NK-92 (cell line): Measurements from ENCODE around the gene ASPG.

Experiments used
- DNase-seq: peaks from one replicate; lab custom pipeline; 2025; ENCODE audit not compliant: unreplicated experiment; lab: John Stamatoyannopoulos, UW

Gene ASPG

GRCh38 chr14:104116288-104116755 is 30.8 kb downstream of the ASPG start:
- DNase-seq = no peak

DNA sequence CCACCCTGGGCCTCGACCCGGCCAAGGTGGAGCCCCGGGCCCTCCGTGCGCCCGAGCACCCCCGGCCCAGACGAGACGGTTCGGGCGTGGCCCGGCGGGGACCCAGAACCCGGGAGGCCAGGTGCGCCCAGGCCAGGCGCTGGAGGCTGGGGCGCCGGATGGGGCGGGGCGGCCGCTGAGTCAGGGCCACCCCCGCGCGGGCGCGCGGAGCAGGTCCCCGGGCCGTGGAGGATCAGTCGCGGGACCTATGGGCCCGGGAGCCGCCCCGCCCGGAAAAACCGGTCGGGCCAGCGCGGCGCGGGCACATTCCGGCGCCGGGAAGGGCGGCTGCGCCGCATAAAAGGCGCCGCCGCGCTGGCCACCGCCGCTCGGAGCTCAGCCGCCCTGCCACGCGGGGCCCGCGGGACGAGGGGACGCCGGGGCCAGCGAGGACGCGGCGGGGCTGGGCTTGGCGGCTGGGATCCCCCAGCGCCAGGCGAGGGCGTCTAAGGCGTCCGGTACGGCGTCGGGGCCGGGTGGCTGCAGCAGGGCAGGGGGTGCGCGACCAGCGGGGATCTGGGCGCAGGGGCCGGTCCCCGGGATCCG is 31.3 kb downstream of the ASPG start:
- no peak for DNase-seq

DNA sequence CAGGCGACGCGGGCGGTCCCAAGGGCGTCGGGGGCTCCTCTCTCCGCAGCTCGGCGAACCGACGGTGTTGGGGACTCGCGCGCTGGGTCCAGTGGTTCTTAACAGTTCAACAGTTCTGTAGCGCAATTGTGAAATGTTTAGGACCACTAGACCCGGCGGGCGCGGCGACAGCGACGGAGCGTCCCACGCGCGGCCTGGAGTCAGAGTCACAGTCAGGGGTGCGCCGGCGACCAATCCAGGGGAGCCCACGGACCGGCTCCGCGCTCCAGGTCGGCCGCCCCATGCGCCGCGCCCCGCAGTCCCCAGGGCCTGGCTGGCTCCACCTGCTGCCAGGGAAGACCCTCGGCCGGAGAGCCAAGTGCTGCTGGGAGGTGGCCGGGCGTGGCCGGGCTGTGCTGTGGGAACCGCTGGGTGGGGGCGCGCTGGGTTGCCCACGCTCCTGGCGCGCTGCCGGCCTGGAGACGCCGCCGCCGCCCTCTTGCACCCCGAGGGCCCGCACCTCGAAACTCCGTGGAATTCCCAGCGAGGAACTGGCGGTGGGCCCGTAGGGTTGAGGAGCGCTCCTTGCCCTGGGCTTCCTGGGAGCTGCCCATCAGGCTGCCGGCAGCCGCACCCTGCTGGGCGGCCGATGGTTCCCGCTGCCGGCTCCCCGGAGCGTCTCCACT is 32.0 kb downstream of the ASPG start:
- no peak for DNase-seq

DNA sequence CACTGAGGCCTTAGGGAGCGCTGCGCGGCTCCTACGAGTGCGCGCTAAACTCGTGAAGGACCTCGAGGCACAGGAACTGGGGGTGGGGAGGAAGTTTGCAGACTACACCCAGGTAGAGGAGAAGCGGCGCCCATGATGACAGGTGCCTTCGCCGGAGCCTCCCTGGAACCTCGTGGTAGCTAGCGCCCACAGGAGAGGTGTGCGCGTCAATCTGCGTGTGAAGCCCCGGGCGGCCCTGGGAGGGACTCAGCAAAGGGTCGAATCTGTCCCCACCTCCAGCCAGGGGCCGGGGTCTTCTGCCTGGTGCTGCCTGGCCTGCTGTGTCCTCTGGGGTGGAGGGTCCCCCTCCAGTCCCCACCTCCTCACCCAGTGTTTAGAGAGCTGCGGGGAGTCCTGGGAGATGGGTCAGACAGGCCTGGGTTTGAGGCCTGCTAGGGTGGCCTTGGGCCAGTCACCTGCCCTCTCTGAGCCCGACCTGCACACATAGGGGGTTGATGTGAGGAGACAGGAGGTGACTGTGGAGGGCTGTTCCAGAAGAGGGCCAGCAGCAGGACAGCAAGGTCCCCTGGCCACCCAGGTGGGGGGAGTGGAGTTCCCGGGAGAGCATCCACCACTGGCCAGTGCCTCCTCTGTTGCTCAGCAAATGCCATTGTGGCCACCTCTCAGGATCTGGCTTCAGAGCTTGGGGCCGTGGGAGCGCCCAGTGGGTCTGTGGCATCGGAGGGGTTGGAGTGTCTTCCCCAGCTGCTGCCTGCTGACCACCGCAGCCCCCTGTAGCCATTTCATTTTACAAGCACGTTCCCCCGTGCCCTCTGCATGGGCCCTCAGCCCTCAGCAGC is 32.7 kb downstream of the ASPG start:
- DNase-seq = no peak

- no peak for DNase-seq
Measured at GRCh38 chr14:104119119-104119487, 33.6 kb downstream of the ASPG start.

DNA sequence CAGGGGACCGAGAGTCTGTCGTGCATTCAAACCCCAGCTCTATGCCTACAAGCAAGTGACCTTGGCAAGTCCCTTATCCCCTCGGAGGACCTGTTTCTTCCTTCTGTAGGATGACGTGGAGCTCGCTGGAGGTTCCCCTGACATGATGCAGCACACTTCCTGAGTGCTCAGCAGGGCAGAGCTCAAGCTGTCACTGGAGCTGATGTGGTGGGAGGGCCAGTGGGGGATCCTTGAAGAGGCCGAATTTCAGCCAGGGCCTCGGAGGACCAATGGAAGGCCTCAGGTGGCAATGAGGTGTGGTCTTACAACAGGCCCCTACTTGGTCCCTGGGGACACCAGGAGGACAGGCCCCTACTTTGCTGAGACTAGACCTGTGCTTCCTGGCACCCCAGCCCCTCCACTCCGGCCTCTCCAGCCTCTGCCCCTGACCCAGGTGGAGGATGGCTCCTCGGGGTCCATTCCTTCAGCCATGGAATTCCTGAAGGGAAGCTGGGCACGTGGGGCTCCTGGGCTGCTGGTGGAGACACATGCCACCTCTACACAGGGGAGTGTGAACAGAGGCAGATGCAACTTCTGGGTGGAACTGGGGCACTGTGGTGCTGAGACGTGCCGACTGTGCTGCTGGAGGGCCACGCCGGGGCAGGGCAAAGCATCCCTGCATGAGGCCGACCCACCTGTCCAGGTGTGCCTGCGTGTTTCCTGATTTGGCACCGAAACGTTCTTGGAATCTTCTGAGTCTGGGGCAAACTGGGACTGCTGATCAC is 34.2 kb downstream of the ASPG start:
- DNase-seq = no peak

DNA sequence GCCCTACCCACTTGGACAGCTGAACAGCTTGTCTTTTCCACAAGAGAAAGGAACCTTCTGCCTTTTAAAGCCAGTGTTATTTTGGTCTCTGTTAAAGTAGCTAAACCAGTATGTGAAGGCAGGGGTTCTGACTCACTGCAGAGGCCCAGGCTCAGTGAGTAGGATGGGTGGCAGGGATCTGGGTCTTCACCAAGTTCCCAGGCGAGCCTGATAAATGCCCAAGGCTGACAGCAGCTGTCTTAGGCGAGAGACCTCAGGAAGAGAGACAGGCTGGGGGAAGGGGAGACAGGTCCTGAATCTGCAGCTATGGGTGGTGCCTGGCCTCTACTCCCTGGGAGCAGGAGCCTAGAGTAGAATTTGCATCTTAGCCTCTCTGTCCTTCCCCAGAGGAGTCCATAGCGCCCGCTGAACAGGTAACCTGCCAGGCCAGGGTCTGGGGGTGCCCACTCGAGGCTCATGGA is 34.8 kb downstream of the ASPG start:
- DNase-seq = no peak

- no peak for DNase-seq
Measured at GRCh38 chr14:104121142-104121541, 35.6 kb downstream of the ASPG start.

- DNase-seq = no peak
Measured at GRCh38 chr14:104123879-104124278, 38.4 kb downstream of the ASPG start.

DNA sequence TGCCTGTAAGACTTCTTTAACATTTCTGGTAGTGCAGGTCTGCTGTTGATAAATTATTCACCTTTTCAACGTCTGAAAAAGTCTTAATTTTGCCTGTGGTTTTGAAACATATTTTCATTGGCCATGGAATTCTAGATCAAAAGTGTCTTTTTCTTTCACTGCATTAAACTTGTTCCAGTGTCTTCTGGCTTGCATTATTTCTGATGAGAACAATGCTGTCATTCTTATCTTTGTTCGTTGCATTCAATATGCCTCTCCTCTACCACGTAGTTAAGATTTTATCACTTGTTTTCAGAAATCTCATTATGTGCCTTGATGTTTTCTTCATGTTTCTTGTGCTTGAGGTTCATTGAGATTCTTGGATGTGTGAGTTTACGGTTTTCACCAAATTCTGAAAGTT is 39.5 kb downstream of the ASPG start:
- no peak for DNase-seq

- DNase-seq = no peak
Measured at GRCh38 chr14:104126753-104127152, 41.3 kb downstream of the ASPG start.

GRCh38 chr14:104128981-104129380 is 43.5 kb downstream of the ASPG start:
- DNase-seq = no peak

GRCh38 chr14:104129556-104129955 is 44.1 kb downstream of the ASPG start:
- DNase-seq = no peak

- DNase-seq = no peak
Measured at GRCh38 chr14:104130974-104131651, 45.6 kb downstream of the ASPG start.

- no peak for DNase-seq
Measured at GRCh38 chr14:104131968-104132732, 46.6 kb downstream of the ASPG start.

DNA sequence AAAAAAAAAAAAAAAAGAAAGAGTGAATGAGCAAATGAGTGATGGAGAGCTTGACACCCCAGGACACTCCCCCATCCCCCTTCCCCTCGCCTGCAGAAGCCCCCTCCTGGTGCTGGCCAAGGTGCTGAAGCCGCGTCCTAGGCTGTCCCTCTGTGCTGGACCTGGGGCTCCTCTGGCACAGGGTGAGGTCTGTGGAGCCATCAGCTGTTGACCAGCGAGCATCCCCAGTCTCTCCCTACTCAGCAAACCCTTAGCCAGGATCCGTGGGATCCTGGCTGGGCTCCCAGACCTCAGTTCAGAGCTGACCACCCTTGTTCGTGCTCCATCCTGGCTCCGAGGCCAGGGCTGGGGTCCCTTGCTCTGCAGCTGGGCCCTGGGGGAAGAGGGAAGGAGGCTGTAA is 47.5 kb downstream of the ASPG start:
- no peak for DNase-seq

DNA sequence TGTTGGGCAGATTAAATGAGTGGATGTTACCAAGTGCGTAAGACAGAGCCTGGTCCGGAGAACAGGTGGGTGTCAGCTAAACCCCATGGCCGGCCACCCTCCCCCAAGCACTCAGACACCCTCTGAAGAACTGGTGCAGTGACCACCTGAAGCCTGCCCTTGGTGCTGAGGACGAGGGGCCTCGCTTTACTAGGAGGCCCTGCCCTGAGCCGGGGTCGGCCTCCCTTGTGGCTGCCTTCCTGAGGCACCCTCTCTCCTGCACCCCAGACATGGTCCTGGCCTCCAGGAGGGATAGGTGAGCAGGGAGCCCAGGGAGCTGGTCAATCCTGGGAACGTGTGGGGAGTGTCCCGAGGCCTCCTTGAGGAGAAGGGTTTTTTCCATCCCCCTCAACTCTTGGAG is 48.0 kb downstream of the ASPG start:
- DNase-seq = no peak

DNA sequence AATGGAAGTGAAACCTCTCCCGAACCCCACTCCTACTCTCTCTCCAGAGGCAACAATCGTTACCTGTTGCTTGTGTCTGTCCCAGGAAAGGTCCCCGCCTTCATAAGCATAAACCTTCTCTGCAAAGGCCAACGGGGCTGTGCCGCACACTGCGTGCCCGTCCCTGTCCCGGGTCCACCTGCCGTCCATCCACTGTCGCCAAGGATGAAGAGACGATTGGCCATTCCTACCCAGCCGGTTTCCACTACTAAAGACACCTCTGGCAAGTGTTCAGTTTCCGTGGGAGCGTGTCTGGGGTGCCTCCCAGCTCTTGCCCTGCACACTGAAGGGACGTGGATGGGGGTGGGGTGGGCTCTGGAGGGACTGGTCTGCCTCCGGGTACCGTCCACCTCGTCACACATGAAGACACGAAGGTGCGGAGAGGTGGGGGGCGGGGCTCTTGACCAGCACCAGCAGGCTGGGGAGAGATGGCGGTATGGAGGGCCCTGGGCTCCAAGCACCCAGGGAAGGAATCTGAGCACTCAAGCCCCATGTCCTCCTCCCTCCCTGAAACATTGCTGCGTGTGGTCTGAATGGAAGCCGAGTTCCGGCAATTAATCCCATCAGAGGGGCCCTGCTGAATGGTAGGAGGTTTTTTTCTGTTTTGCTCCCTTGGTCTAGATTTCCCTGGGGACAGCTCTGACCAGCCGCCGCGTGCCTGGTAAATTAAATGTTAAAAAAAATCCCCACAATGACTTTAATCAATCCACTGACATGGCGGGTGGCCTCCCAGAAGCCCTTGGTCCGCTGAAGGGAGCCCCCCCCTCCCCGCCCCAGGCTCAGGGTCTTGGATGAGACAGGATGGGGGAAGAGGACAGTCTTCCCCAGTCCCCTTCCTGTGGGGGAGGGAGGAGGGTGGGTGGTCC is 48.8 kb downstream of the ASPG start:
- no peak for DNase-seq
